Liver (tissue), 3 donors: ENCODE measurements around the gene TAF1C.

ENCODE experiments used
- CTCF ChIP-seq: fragments of 150-350 bp; IDR thresholded peaks from 2 replicates; pipeline ENCODE4 v1.5.1; 2017; ENCODE audit warnings: improper control_type of control experiment, low read depth, low read length; ENCODE audit not compliant: missing input control
- JUND ChIP-seq, 2 donors: IDR thresholded peaks; 2 replicates each; pipeline ENCODE4 v1.6.1; 2016; ENCODE audit warnings: antibody characterized with exemption in 2 of 2
- MAX ChIP-seq: IDR thresholded peaks from 2 replicates; pipeline ENCODE4 v1.6.1; 2016; ENCODE audit warnings: antibody characterized with exemption
- REST ChIP-seq: IDR thresholded peaks from 2 replicates; pipeline ENCODE4 v1.6.1; 2016; ENCODE audit warnings: antibody characterized with exemption, mild to moderate bottlenecking
- donor health status: healthy.
- donor health status: healthy.

- TF ChIP-seq CTCF (no peak), JUND (IDR thresholded peaks at IDR 0.05) (no peak), REST (no peak), MAX (no peak)
These were observed 49.6 kb downstream of the TAF1C start for GRCh38 chr16:84137287-84137686.
